AG04449 (cell line): ENCODE results near the gene CNP.
"Not testable (repeated sequence)": the region's sequence is repeated elsewhere in the genome, so short reads cannot be mapped to it uniquely, and the experiment has no call there.

Experiments
- CTCF ChIA-PET: fragments of 350-600 bp; formaldehyde crosslinking; extraction: SDS; loops from one replicate; lab custom pipeline; 2021; ENCODE audit warnings: antibody characterized with exemption; lab: Yijun Ruan, JAX
- POLR2A ChIA-PET: fragments of 400-600, 350-600 bp; formaldehyde crosslinking; extraction: SDS; loops from one replicate; lab custom pipeline; 2020; ENCODE audit warnings: antibody characterized with exemption, inconsistent platforms; lab: Yijun Ruan, JAX
- DNase-seq: peaks from one replicate; pipeline ENCODE4 v3.0.0-alpha.2; 2010; ENCODE audit warnings: low read depth, low spot score
- H3K4me3 ChIP-seq: 2 replicates; pipeline ENCODE4 v1.5.1; 2011; ENCODE audit warnings: low read depth, mild to moderate bottlenecking, control low read depth, low read length
- CTCF ChIP-seq: IDR thresholded peaks from one replicate; pipeline ENCODE4 v1.5.1; 2011; ENCODE audit warnings: mild to moderate bottlenecking, moderate library complexity, low read length, control low read depth, inconsistent platforms; ENCODE audit not compliant: insufficient read depth; ENCODE audit errors: missing control alignments

The CNP gene

GRCh38 chr17:42019509-42020404, 53.2 kb downstream of the CNP start, which contains the start of gene NKIRAS2:
Gene NKIRAS2, plus strand, starts transcription at chr17:42020090. Its CDS starts 1,488 bp downstream, at chr17:42021578.
- POLR2A ChIA-PET: interaction anchor here (0.7 to 1.1 kb wide), 3 partner anchors 21 to 330 kb away, joined by 3 to 5 read pairs (median 4); partner anchors contain the start of gene DHX58
- CTCF ChIA-PET: interaction anchor here (0.6 to 20.7 kb wide), 29 partner anchors 8 to 389 kb away, joined by 3 to 451 read pairs (median 5); partner anchors contain the start of genes CNP, DHX58, HCRT and HSPB9
- TF ChIP-seq CTCF: peak; percentile 97
- no peak for DNase-seq
- H3K4me3 ChIP-seq: peak within 1 kb of the TSS; percentile 79

GRCh38 chr17:42020845-42021244, 54.2 kb downstream of the CNP start:
- DNase-seq, POLR2A ChIA-PET: not testable (repeated sequence)
- CTCF ChIA-PET: interaction anchor here (1.0 to 20.7 kb wide), 25 partner anchors 7 to 388 kb away, joined by 3 to 451 read pairs (median 6); partner anchors contain the start of genes CNP, DHX58, HSPB9 and KAT2A
- peak overlapping the region; percentile 79 for H3K4me3 ChIP-seq

GRCh38 chr17:42023524-42024349, 57.1 kb downstream of the CNP start:
- H3K4me3 ChIP-seq: no peak overlapping the region
- POLR2A ChIA-PET: no interaction called here
- no peak for TF ChIP-seq CTCF
- CTCF ChIA-PET: interaction anchor here (0.7 to 20.7 kb wide), 16 partner anchors 11 to 267 kb away, joined by 3 to 451 read pairs (median 4); partner anchors contain the start of genes CNP, DHX58, GHDC and HSPB9
- no peak for DNase-seq

- CTCF ChIA-PET: interaction anchor here (0.6 to 20.7 kb wide), 29 partner anchors 7 to 1212 kb away, joined by 3 to 451 read pairs (median 4); partner anchors contain the start of genes DHX58, DNAJC7, HSPB9 and KAT2A
- no peak for DNase-seq
- TF ChIP-seq CTCF: no peak
- POLR2A ChIA-PET: no interaction called here
- no peak overlapping the region for H3K4me3 ChIP-seq
These were observed 58.6 kb downstream of the CNP start for GRCh38 chr17:42025191-42025579.

- DNase-seq: no peak
- no peak for TF ChIP-seq CTCF
- no peak overlapping the region for H3K4me3 ChIP-seq
- ChIA-PET POLR2A (interaction anchor here (1.1 to 1.5 kb wide), 2 partner anchors 9 to 23 kb away, joined by 3 to 4 read pairs; partner anchors contain the start of gene DNAJC7), CTCF (interaction anchor here (0.8 to 20.7 kb wide), 18 partner anchors 8 to 540 kb away, joined by 3 to 451 read pairs (median 6); partner anchors contain the start of genes C17orf113, DHX58, DNAJC7 and HSPB9)
These were observed 59.3 kb downstream of the CNP start for GRCh38 chr17:42025936-42026335.
